Keratinocyte (primary cell): ENCODE results near the gene ZBTB34. TPM values are rescaled to one million over a fixed set of nuclear protein-coding genes. Genes with fewer than 3 reads are reported as not detected.

Experiments used
- DNase-seq: peaks from one replicate; pipeline ENCODE4 v3.0.0-alpha.2; 2011; ENCODE audit warnings: low read depth, missing footprints, low spot score
- FAIRE-seq: peaks from 2 replicates; lab custom pipeline; 2011; peaks lifted over from hg19 to GRCh38; lab: Jason Lieb, UNC
- H2AFZ ChIP-seq: 2 replicates; pipeline ENCODE4 v1.6.0; 2012; ENCODE audit warnings: low read length, control low read depth, inconsistent platforms; ENCODE audit not compliant: control insufficient read depth
- H3K27ac ChIP-seq: 2 replicates; pipeline ENCODE4 v1.5.1; 2011; ENCODE audit warnings: low read length; ENCODE audit not compliant: control insufficient read depth, insufficient read depth
- H3K27me3 ChIP-seq: 3 replicates; pipeline ENCODE4 v1.6.0; 2011; ENCODE audit warnings: low read length; ENCODE audit not compliant: control insufficient read depth, insufficient read depth; ENCODE audit errors: extremely low read depth
- H3K36me3 ChIP-seq, 2 experiments: 2 replicates in 1 of 2; 3 replicates in 1 of 2; pipeline ENCODE4 v1.5.1; 2011; ENCODE audit warnings: low read length in 2 of 2, mild to moderate bottlenecking in 1 of 2; ENCODE audit not compliant: control insufficient read depth in 2 of 2, insufficient read depth in 2 of 2; ENCODE audit errors: extremely low read depth in 1 of 2
- H3K4me1 ChIP-seq: 3 replicates; pipeline ENCODE4 v1.5.1; 2011; ENCODE audit warnings: low read length; ENCODE audit not compliant: control insufficient read depth, insufficient read depth; ENCODE audit errors: extremely low read depth
- H3K4me2 ChIP-seq: 3 replicates; pipeline ENCODE4 v1.6.0; 2011; ENCODE audit warnings: low read depth, low read length; ENCODE audit not compliant: control insufficient read depth, insufficient read depth; ENCODE audit errors: extremely low read depth
- H3K4me3 ChIP-seq, 3 experiments: fragments of 200-600 bp in 1 of 3; sonication (generic) in 1 of 3; 2 replicates in 2 of 3; 3 replicates in 1 of 3; pipeline ENCODE4 v1.5.1; 2011 to 2016; ENCODE audit warnings: low read length in 3 of 3, mild to moderate bottlenecking in 3 of 3, control low read depth in 2 of 3, inconsistent platforms in 1 of 3, low read depth in 1 of 3, mixed read lengths in 1 of 3, mixed run types in 1 of 3, moderate library complexity in 1 of 3; ENCODE audit not compliant: control insufficient read depth in 2 of 3, insufficient read depth in 2 of 3; ENCODE audit errors: extremely low read depth in 1 of 3
- H3K79me2 ChIP-seq: 2 replicates; pipeline ENCODE4 v1.6.0; 2012; ENCODE audit warnings: low read length; ENCODE audit not compliant: control insufficient read depth, insufficient read depth
- H3K9ac ChIP-seq: 3 replicates; pipeline ENCODE4 v1.6.0; 2011; ENCODE audit warnings: low read length; ENCODE audit not compliant: control insufficient read depth, insufficient read depth; ENCODE audit errors: extremely low read depth
- H3K9me1 ChIP-seq: 3 replicates; pipeline ENCODE4 v1.6.0; 2011; ENCODE audit warnings: low read length; ENCODE audit not compliant: control insufficient read depth, insufficient read depth; ENCODE audit errors: extremely low read depth
- H3K9me3 ChIP-seq: 2 replicates; pipeline ENCODE4 v1.5.1; 2012; ENCODE audit warnings: low read depth, low read length; ENCODE audit not compliant: control insufficient read depth
- H4K20me1 ChIP-seq: 3 replicates; pipeline ENCODE4 v1.6.0; 2011; ENCODE audit warnings: low read length; ENCODE audit not compliant: control insufficient read depth, insufficient read depth; ENCODE audit errors: extremely low read depth
- EZH2 ChIP-seq: IDR thresholded peaks from one replicate; pipeline ENCODE4 v1.6.1; 2012; ENCODE audit warnings: inconsistent platforms, mild to moderate bottlenecking, low read length, moderate library complexity
- dilution Hi-C: fragments of 300-500 bp; cut with MboI; formaldehyde crosslinking; loops from one replicate; pipeline ENCODE4 v1.7.0; 2020; ENCODE audit warnings: low sequenced_read_pairs; ENCODE audit not compliant: extremely low pct_ligation_motif_present
- polyA plus RNA-seq, 5 experiments: library from polyadenylated mRNA; depleted of rRNA in 3 of 5; stranded (reverse) in 3 of 5; stranded (forward) in 1 of 5; unstranded in 1 of 5; fragments of >200 nt; gene quantifications; 1 replicate in 1 of 5; 2 replicates in 3 of 5; 3 replicates in 1 of 5; pipeline versions ENCODE4 v1.2.1 to v1.2.3, GENCODE V29; 2011 to 2012; ENCODE audit warnings: missing spikeins in 2 of 5, low read depth in 1 of 5, low replicate concordance in 1 of 5
- TF ChIP-seq, protein P1 (sequence below), 3 experiments: IDR thresholded peaks in 1 of 3; conservative IDR thresholded peaks in 1 of 3; optimal IDR thresholded peaks in 1 of 3; 2 replicates in 2 of 3; 3 replicates in 1 of 3; pipeline versions ENCODE3 to v1.5.1; 2011; ENCODE audit warnings: low read length in 3 of 3, mild to moderate bottlenecking in 3 of 3, moderate library complexity in 2 of 3, control low read depth in 1 of 3, inconsistent platforms in 1 of 3; ENCODE audit not compliant: insufficient read depth in 2 of 3; ENCODE audit errors: extremely low read depth in 1 of 3

The ZBTB34 gene
- polyA plus RNA-seq, 1 donor (not counting 4 experiments of a cell fraction or from before 2014, with no cell fraction given), result 6.4 TPM

DNA sequence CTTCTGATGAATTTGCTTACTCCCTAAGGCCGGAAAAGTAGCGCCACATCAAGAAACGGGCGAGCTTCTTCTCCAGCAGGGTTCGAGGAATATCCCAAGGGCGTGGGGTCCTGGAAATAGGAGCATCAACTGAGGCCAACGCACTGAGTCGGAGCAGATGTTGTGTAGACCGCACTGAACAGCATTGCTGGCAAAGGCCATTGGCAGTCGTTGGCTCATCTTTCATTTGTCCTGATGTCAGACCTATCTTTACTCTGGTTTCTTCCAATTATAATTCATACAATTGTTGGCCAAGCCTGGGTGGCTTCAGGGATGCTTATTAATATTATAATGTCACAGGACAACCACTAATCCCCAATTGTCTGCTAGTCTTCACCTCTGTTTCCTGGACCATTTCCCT lies 26.5 kb downstream of the ZBTB34 start:
- Histone ChIP-seq H3K9ac (no peak overlapping the region), H3K4me2 (no peak overlapping the region), H4K20me1 (no peaks in the 10 kb centered on the region), H3K9me1 (no peaks in the 10 kb centered on the region), H3K36me3 (peaks cover 3 to 5% of the 10 kb centered on the region in 2 experiments), H3K9me3 (no peaks in the 10 kb centered on the region), H3K27ac (no peak overlapping the region), H2AFZ (no peak overlapping the region), H3K27me3 (no peaks in the 10 kb centered on the region), H3K79me2 (no peaks in the 10 kb centered on the region), H3K4me1 (no peaks in the 10 kb centered on the region), H3K4me3 (no peak overlapping the region)
- FAIRE-seq, result no peak
- TF ChIP-seq EZH2, result no peak
- TF ChIP-seq, protein P1, sequence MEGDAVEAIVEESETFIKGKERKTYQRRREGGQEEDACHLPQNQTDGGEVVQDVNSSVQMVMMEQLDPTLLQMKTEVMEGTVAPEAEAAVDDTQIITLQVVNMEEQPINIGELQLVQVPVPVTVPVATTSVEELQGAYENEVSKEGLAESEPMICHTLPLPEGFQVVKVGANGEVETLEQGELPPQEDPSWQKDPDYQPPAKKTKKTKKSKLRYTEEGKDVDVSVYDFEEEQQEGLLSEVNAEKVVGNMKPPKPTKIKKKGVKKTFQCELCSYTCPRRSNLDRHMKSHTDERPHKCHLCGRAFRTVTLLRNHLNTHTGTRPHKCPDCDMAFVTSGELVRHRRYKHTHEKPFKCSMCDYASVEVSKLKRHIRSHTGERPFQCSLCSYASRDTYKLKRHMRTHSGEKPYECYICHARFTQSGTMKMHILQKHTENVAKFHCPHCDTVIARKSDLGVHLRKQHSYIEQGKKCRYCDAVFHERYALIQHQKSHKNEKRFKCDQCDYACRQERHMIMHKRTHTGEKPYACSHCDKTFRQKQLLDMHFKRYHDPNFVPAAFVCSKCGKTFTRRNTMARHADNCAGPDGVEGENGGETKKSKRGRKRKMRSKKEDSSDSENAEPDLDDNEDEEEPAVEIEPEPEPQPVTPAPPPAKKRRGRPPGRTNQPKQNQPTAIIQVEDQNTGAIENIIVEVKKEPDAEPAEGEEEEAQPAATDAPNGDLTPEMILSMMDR (optimal IDR thresholded peaks at IDR 0.05 in 1 of 3, IDR thresholded peaks at IDR 0.05 in 1 of 3, conservative IDR thresholded peaks at IDR 0.05 in 1 of 3; ENCODE audit: extremely low read depth in 1 of 3, insufficient read depth in 2 of 3, low read length in 3 of 3), result no peak
- no peak for DNase-seq
- dilution Hi-C loops, result no loop called here

DNA sequence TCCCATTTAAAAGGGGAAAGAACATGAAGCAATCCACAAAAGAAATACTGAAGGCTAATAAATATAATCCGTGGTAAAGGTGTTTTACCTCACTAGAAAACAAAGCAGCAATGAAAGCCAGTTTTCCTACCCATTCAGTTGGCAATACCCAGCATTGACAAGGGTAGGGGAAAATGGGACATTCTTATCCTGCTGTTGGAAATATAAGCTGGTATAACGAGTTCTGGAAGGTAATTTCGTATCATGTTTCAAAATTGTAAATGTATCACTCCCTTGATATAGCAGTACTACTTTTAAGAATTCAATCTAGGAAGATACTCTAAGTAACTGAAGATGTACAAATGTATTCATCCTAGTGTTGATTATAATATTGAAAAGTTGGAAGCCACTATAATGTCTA lies 31.2 kb downstream of the ZBTB34 start:
- DNase-seq (no peak), FAIRE-seq (no peak)
- H3K27me3 ChIP-seq, result no peaks in the 10 kb centered on the region
- H3K9ac ChIP-seq, result no peak overlapping the region
- no peaks in the 10 kb centered on the region for H3K9me1 ChIP-seq
- H3K4me3 ChIP-seq, result no peak overlapping the region
- no peaks in the 10 kb centered on the region for H3K36me3 ChIP-seq
- TF ChIP-seq, protein P1 (optimal IDR thresholded peaks at IDR 0.05 in 1 of 3, IDR thresholded peaks at IDR 0.05 in 1 of 3, conservative IDR thresholded peaks at IDR 0.05 in 1 of 3; ENCODE audit: extremely low read depth in 1 of 3, insufficient read depth in 2 of 3, low read length in 3 of 3), result no peak
- no peak for TF ChIP-seq EZH2
- H3K4me1 ChIP-seq, result no peaks in the 10 kb centered on the region
- H3K4me2 ChIP-seq, result no peak overlapping the region
- H2AFZ ChIP-seq, result no peak overlapping the region
- dilution Hi-C loops, result no loop called here
- no peaks in the 10 kb centered on the region for H3K9me3 ChIP-seq
- no peak overlapping the region for H3K27ac ChIP-seq
- H4K20me1 ChIP-seq, result no peaks in the 10 kb centered on the region
- H3K79me2 ChIP-seq, result no peaks in the 10 kb centered on the region
